ENCODE measurements around the gene MCF2L2.
"Not testable (repeated sequence)": the region's sequence is repeated elsewhere in the genome, so short reads cannot be mapped to it uniquely, and the experiment has no call there.

The MCF2L2 gene

GRCh38 chr3:183261151-183261724 lies 167.2 kb downstream of the MCF2L2 start:
- no peak for DNase-seq

- no peak for DNase-seq
Measured at GRCh38 chr3:183260167-183260904, 168.1 kb downstream of the MCF2L2 start.

DNA sequence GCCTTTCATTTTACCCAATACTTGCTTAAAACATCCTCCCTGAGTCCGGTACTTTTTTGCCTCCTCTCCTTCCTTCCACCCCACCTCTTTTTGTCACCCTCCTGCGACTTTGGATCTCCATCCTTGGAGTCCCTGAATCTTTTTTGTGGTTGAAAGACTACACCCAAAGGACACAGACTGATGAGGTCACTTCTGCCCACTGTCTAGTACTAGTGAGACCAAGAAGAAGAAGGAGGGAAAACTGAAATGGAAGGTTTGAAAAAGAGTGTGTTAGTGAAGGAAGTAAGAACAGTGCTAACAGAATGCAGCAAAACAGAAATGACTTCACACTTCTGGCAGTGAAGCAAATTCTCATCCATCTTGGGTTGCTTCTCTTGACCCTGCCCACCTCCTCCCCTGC lies 168.8 kb downstream of the MCF2L2 start:
- no peak for DNase-seq

- no peak for DNase-seq
Measured at GRCh38 chr3:183259087-183259486, 169.3 kb downstream of the MCF2L2 start.

DNA sequence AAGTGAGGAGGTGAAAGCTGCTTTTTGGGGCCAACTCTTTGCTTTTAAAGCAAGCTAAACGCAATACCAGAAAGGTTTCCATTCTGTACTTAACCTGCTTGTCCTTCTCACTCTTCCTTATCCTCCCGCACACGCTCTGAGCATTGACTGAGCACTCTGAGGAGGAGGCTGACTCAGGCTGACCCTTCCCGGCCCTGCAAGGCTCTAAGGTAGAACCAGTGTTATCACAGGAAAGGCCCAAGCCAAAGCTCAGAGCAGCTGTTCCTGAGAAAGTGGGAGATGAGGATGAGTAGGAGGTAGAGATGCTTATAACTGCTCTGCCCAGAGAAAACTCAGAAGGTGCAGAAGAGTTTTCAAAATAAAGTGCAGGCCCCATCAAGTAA lies 173.1 kb downstream of the MCF2L2 start:
- no peak for DNase-seq

DNA sequence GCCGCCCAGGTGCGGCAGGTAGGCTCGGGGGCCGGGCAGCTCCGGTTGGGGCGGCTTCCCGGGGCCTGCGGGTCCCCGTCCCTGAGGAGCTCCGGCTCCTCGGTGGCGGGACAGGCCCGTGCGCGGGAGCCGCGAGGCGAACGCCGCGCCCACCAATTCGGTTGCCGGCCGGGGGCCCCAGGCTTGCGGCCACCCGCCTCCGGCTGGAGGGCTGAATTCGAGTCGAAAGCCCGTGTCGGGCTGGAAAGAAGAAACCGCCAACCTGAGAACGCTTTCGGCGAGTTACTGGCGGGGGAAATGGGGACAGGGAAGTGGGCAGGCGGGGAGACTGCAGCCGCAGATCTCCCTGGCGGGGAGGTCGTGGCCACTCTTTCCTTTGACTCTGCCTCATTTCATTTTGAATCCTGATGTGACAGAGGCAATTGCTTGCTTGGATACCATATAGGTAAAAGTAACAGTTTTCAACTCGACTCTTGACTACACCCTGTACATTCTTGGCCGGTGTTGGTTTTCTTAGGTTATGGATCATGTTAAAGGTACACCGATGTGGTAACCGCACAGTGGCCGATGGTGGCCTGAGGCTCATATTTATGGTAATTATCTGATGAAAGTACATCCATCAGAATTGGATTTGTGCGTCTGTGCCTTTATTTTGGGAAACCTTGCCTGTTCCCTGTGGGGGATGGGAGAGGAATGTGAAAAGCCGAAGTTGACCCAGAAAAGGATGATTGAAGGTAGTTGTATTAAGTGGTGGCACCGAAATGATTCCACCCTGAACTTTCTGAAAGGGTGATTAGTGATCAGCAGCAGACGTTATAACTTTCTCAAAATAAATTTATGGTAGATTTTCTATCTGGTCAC lies 173.7 kb downstream of the MCF2L2 start:
- DNase-seq, result no peak

DNA sequence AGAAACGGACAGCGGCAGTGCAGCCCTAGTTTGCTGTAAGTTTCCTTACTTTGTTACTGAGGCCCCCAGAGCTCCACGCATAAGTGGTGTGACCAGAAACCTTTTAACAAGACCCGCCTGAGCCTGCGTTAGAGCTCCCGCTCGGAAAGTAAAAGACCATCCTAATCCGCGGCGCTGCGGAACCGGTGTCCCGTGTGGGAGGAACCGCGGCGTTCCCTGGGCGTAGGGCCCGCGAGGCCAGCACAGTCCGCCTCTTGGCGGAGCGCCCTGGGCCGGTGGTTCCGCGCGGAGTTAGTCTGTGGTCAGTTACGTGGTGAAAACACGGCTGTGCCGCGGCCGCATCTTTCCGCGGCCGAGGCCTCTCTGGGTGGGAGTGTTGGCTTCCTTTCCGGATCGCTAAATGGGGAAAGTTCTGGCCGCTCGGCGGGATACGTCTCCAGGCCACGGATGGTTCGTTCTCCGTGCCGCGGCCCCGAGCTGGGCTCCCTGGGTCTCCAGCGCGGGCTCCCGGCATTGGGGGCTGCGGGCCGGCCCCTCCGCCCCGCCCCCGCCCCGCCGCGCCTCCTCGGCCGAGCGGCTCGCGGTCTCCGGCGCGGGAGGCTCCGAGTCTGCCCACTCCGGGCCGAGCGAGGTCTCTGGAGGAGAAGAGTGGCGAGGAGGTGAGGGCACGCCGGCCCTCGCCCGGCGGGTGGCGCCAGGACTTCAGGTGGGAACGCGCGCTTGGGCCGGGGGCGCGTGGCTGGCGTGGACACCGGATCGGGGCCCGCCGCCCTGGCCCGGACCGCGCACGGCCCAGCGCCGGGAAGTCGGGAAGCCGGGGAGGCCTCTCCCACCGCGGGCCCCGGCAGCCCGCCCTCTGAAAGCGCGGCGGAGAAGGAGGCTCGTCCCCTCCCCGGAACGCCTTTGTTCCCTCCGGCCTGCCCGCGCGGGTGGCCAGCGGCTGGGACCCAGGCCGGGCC lies 174.6 kb downstream of the MCF2L2 start:
- DNase-seq, result no peak

GRCh38 chr3:183252973-183253527 lies 175.4 kb downstream of the MCF2L2 start, which contains the start of gene B3GNT5:
Gene B3GNT5 (plus strand): TSS chr3:183253253. CDS start chr3:183269799, 16,546 bp downstream.
- no peak for DNase-seq

- DNase-seq, result no peak
Measured at GRCh38 chr3:183252118-183252782, 176.2 kb downstream of the MCF2L2 start.

- no peak for DNase-seq
Measured at GRCh38 chr3:183249006-183249718, 179.3 kb downstream of the MCF2L2 start.

DNA sequence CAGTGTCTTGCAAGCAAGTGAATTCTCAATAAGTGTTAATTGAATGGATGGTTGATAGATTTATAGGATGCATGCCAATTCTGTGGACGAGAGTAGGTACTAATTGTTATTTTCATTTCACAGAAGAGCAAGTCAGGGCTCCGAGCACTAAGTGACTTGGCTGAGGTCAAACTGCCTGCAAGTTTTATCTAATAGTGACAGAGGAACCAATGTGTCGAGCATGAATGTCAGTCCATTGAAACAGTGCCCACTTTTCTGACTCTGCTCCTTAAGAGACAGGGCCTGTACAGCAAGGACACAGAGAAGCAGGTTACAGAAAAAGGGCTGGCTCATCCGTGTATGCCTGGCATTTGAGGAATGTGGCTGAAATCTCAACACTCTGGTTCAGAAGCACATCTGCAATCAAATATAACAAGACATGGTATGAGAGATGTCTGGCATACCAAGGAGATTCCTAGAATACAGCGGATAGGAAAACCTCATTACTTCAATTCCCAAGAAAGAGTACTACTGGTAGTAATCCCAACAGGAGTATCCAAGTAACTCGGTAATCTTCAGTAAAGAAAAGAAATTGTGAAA lies 181.3 kb downstream of the MCF2L2 start:
- DNase-seq, result no peak

GRCh38 chr3:183244981-183245476 lies 183.4 kb downstream of the MCF2L2 start:
- DNase-seq, result no peak

GRCh38 chr3:183244219-183244618 lies 184.2 kb downstream of the MCF2L2 start:
- no peak for DNase-seq

GRCh38 chr3:183242431-183242830 lies 186.0 kb downstream of the MCF2L2 start:
- no peak for DNase-seq

DNA sequence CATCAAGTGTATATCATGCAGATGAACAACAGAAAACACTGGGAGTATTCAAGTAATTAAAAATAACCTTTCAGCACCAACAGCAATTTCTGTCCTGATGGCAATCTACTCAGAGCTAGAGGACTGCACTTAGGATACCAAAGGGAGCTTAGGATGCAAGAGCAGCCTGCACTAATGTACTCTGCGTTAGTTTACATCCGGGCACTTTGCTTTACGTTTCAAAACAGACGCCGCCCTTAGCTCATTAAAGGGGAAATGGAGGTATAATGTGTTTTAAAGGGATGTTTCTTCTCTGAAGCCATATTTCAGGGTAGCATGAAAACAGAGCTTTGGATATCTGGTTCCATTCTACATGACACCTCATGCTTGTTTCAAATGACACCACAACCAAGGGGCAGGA lies 189.4 kb downstream of the MCF2L2 start:
- DNase-seq, result no peak

DNA sequence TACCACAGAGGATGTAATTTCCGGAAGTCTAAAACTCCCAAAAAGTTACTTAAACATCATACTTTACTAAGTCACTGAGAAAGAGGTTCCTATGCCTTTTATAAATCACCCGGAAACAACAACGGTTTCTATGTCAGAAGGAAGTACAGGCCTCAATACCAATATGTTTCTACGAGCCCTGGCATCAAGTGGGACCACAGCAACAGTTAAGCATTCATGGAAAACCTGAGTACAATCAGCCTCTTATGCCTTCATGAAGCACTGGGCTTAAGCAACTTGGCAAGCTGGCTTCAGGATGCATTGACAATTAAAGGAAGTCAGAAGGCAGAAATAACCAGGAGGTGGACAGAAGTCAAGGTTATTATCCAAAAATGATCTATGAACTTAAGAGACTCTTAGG lies 194.5 kb downstream of the MCF2L2 start:
- DNase-seq, result no peak

GRCh38 chr3:183230826-183231225 lies 197.6 kb downstream of the MCF2L2 start:
- DNase-seq, result no peak

DNA sequence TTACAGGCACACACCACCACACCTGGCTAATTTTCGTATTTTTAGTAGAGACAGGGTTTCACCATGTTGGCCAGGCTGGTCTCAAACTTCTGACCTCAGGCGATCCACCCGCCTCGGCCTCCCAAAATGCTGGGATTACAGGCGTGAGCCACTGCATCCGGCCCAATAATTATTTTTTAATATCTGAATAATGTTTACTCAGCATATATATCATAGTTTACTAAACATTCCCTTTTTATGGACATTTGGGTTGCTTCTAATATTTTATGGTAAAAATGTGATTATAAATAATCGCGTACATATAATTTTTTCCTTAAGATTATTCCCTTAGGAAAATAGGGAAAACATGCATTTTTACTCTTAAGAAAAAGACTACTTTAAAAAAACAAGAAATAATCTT lies 198.2 kb downstream of the MCF2L2 start:
- not testable (repeated sequence) for DNase-seq

DNA sequence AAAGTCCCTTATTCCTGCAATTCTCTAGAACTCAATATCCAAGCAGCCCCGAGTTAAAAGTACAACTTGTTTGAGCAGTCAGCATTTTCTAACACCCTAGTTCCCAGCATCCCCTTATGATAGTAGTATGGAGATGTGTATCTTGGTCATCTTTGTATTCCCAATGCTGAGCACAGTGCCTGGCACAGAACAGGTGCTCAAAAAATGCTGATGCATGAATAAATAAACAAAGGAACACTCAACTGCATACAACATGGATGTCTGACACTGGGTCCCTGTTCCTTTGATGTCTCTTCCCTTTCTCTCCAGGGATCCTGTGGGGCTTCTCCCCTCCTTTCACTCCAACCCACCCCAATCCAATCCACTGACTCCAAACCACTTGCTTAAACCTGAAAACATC lies 199.2 kb downstream of the MCF2L2 start:
- no peak for DNase-seq

DNA sequence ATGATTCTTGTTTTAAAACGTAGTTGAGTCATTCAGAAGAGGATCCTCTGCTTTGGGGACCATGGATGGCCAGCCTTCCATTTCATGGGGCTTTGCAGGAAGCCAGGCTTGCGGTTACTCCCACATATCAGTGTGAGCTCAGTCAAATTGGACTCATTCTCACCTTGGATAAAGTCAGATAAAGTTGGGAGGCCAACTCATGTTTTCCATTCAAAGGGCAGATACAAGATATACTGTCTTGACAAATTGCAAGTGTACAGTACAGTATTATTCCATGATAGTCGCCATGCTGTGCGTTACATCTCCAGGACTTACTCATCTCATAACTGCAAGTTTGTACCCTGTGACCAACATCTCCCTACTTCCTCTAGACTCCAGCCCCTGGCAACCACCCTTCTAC lies 200.8 kb downstream of the MCF2L2 start:
- DNase-seq, result no peak

Measured in NCI-H524 treated with DMSO at 0.1 percent for 48 hours (cell line).